HG03060 (cell line): ENCODE measurements around the gene PPP4R4.

Experiments
- ATAC-seq: cut with Tn5 transposase; IDR thresholded peaks from one replicate; pipeline ENCODE4 v1.9.1; 2021; ENCODE audit warnings: low read depth, moderate number of reproducible peaks; ENCODE audit not compliant: unreplicated experiment

The PPP4R4 gene

GRCh38 chr14:94305620-94306019 is 131.5 kb downstream of the PPP4R4 start:
- no peak for ATAC-seq

GRCh38 chr14:94306047-94306978 is 132.2 kb downstream of the PPP4R4 start:
- no peak for ATAC-seq

- ATAC-seq = no peak
Observed at GRCh38 chr14:94307410-94307992, 133.4 kb downstream of the PPP4R4 start.

GRCh38 chr14:94309721-94310120 is 135.6 kb downstream of the PPP4R4 start:
- no peak for ATAC-seq

GRCh38 chr14:94310248-94310647 is 136.1 kb downstream of the PPP4R4 start:
- no peak for ATAC-seq

GRCh38 chr14:94312481-94313246 is 138.5 kb downstream of the PPP4R4 start:
- no peak for ATAC-seq

GRCh38 chr14:94313991-94314655 is 140.0 kb downstream of the PPP4R4 start:
- no peak for ATAC-seq

- ATAC-seq = no peak
Observed at GRCh38 chr14:94314890-94315289, 140.8 kb downstream of the PPP4R4 start.

GRCh38 chr14:94316692-94317091 is 142.6 kb downstream of the PPP4R4 start:
- no peak for ATAC-seq

GRCh38 chr14:94317259-94317658 is 143.1 kb downstream of the PPP4R4 start:
- ATAC-seq = no peak

- no peak for ATAC-seq
Observed at GRCh38 chr14:94320243-94320642, 146.1 kb downstream of the PPP4R4 start.

- ATAC-seq = no peak
Observed at GRCh38 chr14:94321421-94322271, 147.5 kb downstream of the PPP4R4 start.

GRCh38 chr14:94322648-94323570 is 148.8 kb downstream of the PPP4R4 start, which contains the start of gene SERPINA6:
Gene SERPINA6 (minus strand): TSS chr14:94323336. CDS start chr14:94314648, 8,688 bp downstream.
- ATAC-seq = no peak

- ATAC-seq = no peak
Observed at GRCh38 chr14:94328196-94328595, 154.1 kb downstream of the PPP4R4 start.
